Left forelimb (tissue), 1 donor: ENCODE measurements around the gene PLA2R1.
A peak's percentile ranks its signal among the peaks of the same experiment; 100 is the strongest.

Source experiments
- DNase-seq: peaks from one replicate; pipeline ENCODE4 v3.0.0-alpha.2; 2018; ENCODE audit warnings: low spot score

PLA2R1 gene

GRCh38 chr2:160062292-160063005 lies at the start of gene PLA2R1:
Gene PLA2R1, minus strand, starts transcription at chr2:160062615. Its CDS starts 212 bp downstream, at chr2:160062403.
- peak; percentile 74 for DNase-seq

- no peak for DNase-seq
Observed at GRCh38 chr2:160110674-160111239, 48.3 kb upstream of the PLA2R1 start.

GRCh38 chr2:160109939-160110673 lies 47.7 kb upstream of the PLA2R1 start:
- DNase-seq, result no peak

GRCh38 chr2:160109243-160109642 lies 46.8 kb upstream of the PLA2R1 start:
- DNase-seq, result no peak

GRCh38 chr2:160108646-160109045 lies 46.2 kb upstream of the PLA2R1 start:
- no peak for DNase-seq

GRCh38 chr2:160105366-160105765 lies 43.0 kb upstream of the PLA2R1 start:
- DNase-seq, result no peak

- DNase-seq, result no peak
Observed at GRCh38 chr2:160104115-160104514, 41.7 kb upstream of the PLA2R1 start.

- DNase-seq, result no peak
Observed at GRCh38 chr2:160097326-160097725, 34.9 kb upstream of the PLA2R1 start.

- no peak for DNase-seq
Observed at GRCh38 chr2:160096409-160096808, 34.0 kb upstream of the PLA2R1 start.

- DNase-seq, result no peak
Observed at GRCh38 chr2:160092445-160092844, 30.0 kb upstream of the PLA2R1 start.

- no peak for DNase-seq
Observed at GRCh38 chr2:160091381-160091780, 29.0 kb upstream of the PLA2R1 start.

GRCh38 chr2:160087854-160088745 lies 25.7 kb upstream of the PLA2R1 start:
- no peak for DNase-seq

- DNase-seq, result no peak
Observed at GRCh38 chr2:160085662-160086061, 23.2 kb upstream of the PLA2R1 start.

GRCh38 chr2:160077912-160078810 lies 15.7 kb upstream of the PLA2R1 start:
- DNase-seq, result no peak

GRCh38 chr2:160076914-160077313 lies 14.5 kb upstream of the PLA2R1 start:
- DNase-seq, result no peak

GRCh38 chr2:160076241-160076640 lies 13.8 kb upstream of the PLA2R1 start:
- DNase-seq, result no peak

GRCh38 chr2:160075171-160075570 lies 12.8 kb upstream of the PLA2R1 start:
- no peak for DNase-seq

GRCh38 chr2:160073284-160073888 lies 11.0 kb upstream of the PLA2R1 start:
- DNase-seq, result no peak

GRCh38 chr2:160068906-160069305 lies 6.5 kb upstream of the PLA2R1 start:
- DNase-seq, result no peak

GRCh38 chr2:160064916-160065315 lies 2.5 kb upstream of the PLA2R1 start:
- no peak for DNase-seq
